PC-3 (cell line): ENCODE data around the gene DENND1B.

Experiments
- CTCF ChIP-seq: fragments of 300-600 bp; sonication (generic); conservative IDR thresholded peaks from 2 replicates; pipeline ENCODE4 v1.5.1; 2017; ENCODE audit warnings: antibody characterized with exemption, low read depth, mild to moderate bottlenecking, low read length
- EZH2 ChIP-seq: fragments of 300-600 bp; sonication (generic); IDR thresholded peaks from one replicate; pipeline ENCODE4 v1.6.1; 2017; ENCODE audit warnings: antibody characterized with exemption, mild to moderate bottlenecking, low read length; ENCODE audit not compliant: unreplicated experiment

DNA sequence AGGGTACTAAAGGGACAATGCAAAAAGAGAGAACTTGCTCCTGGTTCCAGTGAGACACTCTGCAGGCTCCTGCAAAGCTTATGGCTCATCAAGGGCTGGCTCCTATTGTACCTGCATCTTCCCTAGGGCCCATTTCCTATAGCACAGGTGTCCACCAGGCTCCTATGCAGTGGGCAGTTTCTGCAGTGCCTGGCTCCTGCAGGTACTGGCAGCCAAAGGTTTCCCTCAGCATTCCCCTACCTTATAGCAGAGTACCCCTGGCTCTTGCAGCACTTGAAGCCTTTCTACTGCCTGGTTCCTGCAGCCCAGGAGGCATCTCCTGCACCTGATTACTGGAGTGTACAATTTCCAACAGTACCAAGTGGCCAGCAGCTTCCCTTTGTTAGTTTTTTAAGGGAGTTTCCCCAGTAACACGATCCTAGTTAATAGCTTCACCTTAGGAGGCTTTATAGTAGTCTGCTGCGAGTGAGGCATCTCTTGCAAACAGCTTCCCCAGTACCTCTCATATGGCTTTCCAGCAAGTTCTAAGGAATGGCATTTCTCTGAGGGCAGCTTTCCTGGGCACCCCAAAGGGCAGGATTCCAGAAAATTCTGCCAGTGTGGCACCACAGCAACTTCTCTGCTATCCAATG, 141.7 kb downstream of the DENND1B start:
- TF ChIP-seq CTCF (no peak), EZH2 (no peak)
